GM10266 (cell line): ENCODE results near the gene ARSD.
"Not testable (repeated sequence)": the region's sequence is repeated elsewhere in the genome, so short reads cannot be mapped to it uniquely, and the experiment has no call there.

Source experiments
- DNase-seq: peaks from one replicate; pipeline ENCODE4 v3.0.0; 2012; ENCODE audit errors: extremely low spot score
- TF ChIP-seq, protein P1 (sequence below): IDR thresholded peaks from 2 replicates; pipeline ENCODE4 v1.5.1; 2012; ENCODE audit warnings: mild to moderate bottlenecking, low read depth; ENCODE audit not compliant: control insufficient read depth, insufficient read depth; ENCODE audit errors: missing control alignments

The ARSD gene

GRCh38 chrX:2967012-2967411, 37.9 kb upstream of the ARSD start:
- DNase-seq: no peak
- TF ChIP-seq, protein P1, sequence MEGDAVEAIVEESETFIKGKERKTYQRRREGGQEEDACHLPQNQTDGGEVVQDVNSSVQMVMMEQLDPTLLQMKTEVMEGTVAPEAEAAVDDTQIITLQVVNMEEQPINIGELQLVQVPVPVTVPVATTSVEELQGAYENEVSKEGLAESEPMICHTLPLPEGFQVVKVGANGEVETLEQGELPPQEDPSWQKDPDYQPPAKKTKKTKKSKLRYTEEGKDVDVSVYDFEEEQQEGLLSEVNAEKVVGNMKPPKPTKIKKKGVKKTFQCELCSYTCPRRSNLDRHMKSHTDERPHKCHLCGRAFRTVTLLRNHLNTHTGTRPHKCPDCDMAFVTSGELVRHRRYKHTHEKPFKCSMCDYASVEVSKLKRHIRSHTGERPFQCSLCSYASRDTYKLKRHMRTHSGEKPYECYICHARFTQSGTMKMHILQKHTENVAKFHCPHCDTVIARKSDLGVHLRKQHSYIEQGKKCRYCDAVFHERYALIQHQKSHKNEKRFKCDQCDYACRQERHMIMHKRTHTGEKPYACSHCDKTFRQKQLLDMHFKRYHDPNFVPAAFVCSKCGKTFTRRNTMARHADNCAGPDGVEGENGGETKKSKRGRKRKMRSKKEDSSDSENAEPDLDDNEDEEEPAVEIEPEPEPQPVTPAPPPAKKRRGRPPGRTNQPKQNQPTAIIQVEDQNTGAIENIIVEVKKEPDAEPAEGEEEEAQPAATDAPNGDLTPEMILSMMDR: no peak

DNA sequence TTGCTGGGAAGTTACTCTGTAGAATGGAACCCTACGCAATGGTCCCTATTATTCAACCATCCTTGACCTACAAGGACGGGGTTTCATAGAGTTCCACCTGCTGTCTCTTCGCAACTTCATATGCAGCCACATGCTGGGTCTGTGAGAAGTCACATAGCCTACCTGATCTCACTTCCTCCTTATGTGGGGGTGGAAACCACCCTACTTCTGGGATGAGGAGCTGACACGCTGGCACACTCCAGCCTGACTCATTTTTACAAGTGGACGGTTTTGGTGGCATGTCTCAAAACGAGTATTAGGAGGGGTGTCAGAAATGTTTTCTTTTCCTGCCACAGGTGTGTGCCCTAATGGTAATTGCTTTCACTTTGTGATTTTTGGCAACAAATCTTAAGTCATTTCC, 36.8 kb upstream of the ARSD start:
- DNase-seq: no peak
- TF ChIP-seq, protein P1: no peak

DNA sequence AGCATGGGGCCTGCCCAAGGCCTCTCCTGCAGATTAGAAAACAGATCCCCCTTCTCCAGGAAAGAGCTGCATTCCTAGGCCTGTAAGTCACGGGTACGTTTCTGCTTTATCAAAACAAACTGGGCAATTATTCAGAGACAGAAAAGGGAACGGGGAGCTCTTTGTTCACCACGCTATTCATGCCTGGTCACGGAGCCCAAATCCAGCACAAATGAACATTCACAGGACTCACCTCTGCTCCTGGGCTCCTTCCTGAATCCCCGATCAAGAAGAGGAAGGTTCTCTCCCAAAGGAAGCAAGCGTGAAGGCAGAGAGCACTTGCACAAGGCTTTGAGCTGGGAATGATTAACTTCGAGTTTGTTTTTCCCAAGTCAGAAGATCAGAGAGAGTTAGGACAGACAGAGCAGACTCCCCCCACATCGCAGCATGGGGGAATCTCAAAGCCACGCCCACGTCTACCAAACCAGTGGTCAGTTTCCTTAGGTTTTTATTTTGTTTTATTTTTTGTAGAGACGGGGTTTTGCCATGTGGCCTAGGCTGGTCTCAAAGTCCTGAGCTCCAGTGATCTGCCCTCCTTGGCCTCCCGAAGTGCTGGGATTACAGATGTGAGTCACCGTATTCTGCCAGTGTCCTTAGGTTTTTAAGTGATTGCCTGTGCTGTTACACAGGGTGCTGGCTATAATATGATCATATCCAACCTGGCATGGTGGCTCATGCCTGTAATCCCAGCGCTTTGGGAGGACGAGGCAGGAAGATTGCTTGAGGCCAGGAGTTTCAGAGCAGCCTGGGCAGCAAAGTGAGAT, 35.1 kb upstream of the ARSD start:
- DNase-seq: not testable (repeated sequence)

DNA sequence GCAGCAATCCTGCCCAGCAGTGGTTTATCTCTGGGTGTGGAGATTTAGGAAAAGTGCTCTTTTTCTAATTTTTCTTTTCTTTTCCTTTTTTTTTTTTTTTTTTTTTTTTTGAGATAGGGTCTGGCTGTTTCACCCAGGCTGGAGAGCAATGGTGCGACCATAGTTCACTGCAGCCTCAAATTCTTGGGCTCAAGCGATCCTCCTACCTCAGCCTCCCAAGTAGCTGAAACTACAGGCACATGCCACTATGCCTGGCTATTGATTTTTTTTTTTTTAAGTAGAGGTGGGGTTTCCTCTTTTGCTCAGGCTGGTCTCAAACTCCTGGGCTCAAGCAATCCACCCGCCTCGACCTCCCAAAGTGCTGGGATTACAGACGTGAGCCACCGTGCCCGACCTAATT, 34.3 kb upstream of the ARSD start:
- not testable (repeated sequence) for DNase-seq

DNA sequence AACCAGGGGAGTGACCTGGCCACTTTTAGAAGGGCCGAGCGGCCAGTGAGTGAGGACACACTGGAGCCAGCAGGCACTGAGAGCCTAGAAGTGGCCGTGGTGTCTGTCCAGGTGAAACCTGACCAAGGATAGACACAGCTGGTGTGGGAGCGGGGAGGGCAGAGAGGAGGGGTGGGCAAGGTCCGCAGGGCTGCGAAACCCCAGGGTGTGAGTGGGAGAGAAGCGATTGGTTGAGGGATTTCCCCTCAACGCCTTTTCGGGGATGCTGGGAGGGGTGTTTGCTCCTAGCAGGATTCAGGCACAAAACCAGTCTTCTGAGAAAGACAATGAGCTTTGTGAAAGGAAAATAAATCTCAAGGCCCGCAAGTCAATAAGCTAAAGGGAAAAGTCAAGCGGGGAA, 33.2 kb upstream of the ARSD start:
- TF ChIP-seq, protein P1: no peak

GRCh38 chrX:2960861-2961515, 31.8 kb upstream of the ARSD start:
- no peak for DNase-seq
- TF ChIP-seq, protein P1: no peak

More for the DNA sequence above, 33.2 kb upstream of the ARSD start:
- no peak for DNase-seq

DNA sequence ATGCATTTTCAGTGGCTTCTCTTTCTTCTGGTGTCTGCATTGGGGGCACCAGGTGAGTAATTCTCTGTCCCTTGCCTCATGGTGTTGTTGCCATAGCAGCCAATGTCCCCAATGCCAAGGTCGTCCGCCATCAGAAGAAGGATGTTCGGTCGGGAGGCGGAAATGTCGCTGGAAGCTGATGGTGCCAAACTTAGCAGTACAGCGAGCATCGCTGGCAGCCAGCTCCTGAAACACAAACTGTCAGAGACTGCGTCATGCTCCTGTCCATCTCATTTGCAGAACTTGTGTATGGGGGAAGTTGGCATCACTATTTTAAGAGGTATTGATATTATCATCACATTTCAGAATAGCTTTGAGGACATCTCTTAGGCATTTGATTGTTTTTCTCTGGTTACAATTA, 29.1 kb upstream of the ARSD start:
- no peak for DNase-seq
- TF ChIP-seq, protein P1: no peak

GRCh38 chrX:2955838-2956237, 26.7 kb upstream of the ARSD start:
- TF ChIP-seq, protein P1: no peak
- DNase-seq: no peak
